ENCODE measurements around the gene LMCD1.

The LMCD1 gene, protein sequence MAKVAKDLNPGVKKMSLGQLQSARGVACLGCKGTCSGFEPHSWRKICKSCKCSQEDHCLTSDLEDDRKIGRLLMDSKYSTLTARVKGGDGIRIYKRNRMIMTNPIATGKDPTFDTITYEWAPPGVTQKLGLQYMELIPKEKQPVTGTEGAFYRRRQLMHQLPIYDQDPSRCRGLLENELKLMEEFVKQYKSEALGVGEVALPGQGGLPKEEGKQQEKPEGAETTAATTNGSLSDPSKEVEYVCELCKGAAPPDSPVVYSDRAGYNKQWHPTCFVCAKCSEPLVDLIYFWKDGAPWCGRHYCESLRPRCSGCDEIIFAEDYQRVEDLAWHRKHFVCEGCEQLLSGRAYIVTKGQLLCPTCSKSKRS

DNA sequence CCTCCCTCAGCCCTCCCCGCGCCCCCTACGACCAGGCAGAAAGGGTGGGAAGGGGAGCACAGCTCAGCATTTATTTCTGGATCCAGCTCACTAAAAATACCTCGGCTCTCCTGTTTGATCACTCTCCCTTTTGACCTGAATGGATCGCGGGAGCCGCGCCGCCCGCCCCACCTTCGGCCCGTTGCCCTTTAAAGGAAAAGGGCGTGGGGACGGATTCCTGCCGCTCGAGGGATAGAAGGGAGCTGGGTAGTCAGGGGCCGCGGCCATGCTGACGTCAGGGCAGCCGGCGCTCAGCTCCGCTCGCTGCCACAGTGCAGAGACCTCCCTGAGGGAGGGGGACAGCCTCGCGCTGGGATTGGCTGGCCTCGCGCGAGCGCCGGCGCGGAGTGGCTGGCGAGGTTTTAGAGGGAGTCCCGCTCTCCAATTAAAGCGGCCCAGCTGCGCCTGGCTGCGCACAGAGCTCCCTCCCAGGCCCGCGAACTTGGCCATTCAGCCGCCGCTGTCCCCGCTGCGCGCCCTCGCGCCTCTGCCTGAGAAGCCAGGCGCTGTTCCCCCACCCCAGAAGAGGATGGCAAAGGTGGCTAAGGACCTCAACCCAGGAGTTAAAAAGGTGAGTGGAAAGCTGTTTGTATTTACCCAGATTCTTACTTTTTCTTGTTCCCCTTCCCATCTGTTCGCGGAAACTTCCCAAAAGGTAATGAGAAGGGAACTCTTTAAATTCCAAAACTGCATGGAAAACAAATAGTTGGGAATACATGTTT lies at the start of gene LMCD1:
Gene LMCD1 (plus strand): TSS at position 453 of the 761 bp plus-strand sequence. CDS start 116 bp downstream, at position 569.
- DNase-seq (ENCODE audit: low spot score), result peak; percentile 86

DNA sequence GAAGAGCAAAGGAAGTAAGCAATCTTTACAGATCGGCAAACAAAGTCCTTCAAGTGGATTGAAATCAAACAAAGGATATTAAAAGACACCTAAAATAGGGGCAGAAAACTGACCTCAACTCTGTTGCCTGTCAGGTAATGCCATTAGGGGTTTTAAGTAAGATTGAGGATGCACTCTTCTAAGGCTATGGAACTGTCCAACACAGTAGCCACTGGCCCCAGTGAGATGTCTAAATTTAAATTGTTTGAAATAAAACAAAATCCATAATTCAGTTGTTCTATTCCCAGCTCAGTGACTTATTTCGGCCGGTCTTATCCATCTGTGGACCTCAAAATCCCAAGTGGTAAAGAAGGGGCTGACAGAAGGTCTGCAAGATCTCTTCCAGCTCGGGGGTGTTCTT lies 49.5 kb upstream of the LMCD1 start:
- DNase-seq (ENCODE audit: low spot score), result no peak

DNA sequence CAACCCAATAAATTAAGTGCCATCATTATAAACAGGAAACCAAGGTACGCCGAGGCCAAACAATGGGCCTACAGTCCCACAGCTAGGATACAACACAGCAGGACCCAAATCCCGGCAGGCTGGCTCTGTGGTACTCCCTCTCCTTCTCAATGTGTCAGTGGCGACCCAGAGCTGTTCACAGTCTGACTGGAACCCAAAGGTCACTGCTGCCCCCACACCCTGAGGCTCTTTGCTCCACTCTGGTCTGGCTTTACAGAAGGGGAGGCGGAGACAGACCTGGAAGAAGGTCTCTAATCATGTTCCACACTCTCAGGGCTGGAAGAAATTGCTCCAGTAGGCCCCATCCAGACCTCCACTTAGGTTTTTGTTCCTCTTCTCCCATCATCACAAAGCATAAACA lies 48.5 kb upstream of the LMCD1 start:
- no peak for DNase-seq (ENCODE audit: low spot score)

DNA sequence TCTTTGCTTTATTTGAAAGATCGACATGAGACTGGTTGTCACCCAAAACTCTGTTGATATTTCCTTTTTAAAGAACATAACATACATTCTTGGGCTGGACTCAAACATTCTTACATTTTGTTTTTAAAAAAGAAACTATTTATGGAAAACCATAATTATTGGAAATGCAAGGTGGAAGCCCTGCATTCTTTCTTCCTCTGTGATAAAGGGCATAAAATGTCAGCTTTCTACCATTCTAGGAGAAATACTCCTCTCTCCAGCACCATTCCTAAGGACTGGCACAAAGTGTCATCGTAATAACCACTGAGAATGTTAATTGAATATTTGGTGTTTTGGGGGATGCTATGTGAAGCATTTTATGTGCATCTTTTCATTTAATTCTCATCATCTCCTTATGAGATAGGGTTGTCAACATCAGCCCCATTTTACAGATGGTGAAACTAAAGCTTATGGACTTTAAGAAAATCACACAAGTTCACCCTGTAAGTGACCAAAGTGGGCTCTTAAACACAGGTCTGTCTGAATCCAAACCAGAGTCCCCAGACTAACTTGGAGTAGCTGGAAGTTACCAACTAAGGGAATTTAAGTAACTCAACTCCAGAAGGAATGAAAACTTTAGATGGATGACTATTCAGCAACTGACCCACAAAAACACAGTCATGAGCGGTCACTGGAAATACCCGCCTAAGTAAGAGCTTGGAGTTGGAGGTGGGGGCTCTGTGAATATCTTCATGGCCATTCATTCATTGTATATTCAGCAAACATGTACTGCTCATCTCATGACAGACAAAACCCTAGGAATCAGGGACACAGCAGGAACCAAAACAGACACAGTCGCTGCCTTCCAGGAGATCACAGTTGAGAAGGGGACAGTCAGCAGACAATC lies 45.9 kb upstream of the LMCD1 start:
- no peak for DNase-seq (ENCODE audit: low spot score)

DNA sequence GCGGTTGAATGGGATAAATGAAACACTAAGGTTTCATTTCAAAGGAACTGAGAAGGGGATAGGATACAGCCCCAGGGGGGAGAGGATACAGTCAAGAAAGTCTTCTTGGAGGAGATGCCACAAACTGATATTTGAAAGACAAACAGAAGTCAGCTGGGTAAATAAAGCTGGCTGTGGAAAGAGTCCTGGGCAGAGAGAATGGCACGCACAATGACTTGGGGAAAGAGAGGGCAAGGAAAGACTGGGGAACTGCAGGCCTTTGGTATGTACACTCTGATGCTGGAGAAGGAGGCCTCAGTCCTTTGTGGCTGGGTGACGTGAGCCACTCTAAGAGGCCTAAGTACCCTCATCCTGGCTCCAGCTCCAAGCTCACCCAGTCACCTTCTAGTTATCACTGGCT lies 45.2 kb upstream of the LMCD1 start:
- DNase-seq (ENCODE audit: low spot score), result no peak

DNA sequence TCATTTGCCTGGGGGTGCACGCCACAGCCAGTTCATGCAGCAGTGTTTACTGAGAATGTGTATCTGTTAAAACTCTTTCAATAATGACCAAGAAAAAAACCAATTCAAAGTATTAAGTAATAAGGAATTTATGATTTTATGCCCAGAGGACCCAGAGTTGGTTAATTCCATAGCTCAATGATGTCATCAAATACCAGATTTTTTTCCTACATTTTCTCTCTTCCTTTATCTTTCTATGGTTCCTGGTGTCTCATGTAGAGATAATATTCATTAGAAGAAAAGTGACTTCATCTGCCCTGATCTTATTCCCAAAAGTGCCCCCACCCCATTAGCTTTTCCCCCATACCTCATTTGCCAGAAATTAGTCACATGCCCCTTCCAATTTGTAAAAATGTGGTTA lies 44.6 kb upstream of the LMCD1 start:
- peak; percentile 28 for DNase-seq (ENCODE audit: low spot score)

DNA sequence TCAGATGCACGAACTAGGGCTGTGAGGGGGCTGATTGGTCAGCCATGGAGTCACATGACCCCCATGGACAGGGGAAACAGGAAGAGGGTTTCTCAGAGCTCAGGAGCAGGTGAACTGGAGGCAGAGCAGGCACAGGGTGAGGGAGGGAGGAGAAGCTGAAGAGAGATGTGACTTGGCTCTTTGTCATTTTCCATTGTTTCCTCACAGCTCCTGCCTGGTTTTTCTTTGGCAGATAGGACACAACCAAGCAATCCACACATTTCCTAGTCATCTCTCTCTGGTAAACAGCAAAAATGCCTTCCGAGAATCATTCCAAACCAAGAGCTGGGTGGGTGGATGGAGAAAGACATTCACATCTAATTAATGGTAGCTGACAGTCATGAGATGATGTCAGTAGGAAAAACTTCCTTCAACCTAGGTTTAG lies 43.4 kb upstream of the LMCD1 start:
- DNase-seq (ENCODE audit: low spot score), result no peak

DNA sequence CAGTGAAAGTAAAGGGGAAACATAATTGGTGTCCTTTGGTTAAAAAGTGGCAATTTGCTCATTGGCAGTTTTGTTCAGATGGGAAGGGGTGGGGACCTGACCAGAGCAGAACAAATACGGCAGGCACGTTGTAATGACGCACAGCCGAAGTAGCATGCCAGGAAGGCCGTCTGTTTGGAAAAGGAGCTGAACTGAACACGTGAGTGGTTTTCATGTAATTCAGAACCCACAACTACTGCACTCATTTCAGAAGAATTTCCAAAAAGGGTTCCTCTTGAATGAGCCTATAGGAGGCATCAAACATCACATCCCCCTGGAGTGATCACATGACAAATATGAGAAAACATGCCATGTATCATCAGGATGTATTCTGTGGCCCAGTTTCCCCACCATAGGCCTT lies 42.9 kb upstream of the LMCD1 start:
- DNase-seq (ENCODE audit: low spot score), result peak; percentile 43

DNA sequence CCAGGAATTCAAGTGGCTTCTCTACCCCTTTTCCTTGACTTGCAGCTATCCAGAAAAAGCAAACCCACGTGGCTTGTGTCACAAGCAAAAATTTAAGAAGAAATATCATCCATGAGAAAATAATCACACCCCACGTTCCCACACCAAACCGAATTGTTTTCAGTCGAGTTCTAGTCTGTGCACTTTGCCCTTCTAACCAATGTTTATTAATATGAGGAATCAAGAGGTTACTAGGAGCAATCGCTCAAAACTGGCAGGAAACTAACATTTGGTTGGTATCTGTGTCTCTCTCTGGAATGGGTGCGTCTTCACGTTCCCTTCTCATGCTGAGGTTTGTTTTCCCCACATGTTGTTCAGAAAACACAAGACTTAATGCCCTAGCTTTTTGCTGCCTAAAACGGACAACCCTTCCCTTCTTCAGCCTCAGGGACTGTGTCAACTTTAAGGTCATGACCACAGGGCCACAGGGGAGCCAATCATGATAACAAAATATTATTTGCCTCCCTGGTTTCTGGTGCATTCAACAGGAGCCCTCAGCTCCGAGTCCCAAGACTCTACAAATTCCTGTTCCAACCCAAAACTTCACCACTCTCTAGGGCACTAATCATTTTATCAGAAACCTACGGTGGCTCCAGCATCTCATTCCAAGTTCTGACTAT lies 41.4 kb upstream of the LMCD1 start:
- no peak for DNase-seq (ENCODE audit: low spot score)

DNA sequence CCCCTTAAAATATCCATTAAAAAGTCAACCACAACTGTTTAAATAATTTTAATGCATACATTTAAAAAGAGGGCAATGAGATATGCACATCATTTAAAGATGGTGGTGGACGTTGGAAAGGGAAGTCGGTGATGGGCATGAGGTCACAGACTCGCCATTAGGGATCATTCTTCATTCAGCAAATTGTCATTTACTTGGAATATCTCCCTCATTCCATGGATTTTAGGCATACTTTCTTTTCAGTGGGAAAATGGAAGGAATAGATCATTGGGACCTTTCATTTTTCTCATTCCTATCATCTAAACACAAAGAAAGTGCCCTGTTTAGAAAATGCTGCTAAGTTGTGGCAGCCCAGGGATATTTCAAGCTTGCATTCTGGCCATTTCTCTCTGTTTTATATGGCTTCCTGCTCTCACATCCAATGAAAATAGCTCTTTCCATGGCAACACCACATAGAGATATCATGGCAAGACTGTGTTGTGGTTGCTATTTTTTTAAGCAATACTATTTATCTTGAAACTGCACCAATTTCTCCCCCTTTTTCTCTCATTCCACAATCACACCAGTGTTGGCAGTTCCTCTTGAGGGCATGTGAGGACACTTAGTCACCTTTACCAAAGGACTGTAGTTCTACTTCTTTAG lies 40.7 kb upstream of the LMCD1 start:
- DNase-seq (ENCODE audit: low spot score), result peak; percentile 34

DNA sequence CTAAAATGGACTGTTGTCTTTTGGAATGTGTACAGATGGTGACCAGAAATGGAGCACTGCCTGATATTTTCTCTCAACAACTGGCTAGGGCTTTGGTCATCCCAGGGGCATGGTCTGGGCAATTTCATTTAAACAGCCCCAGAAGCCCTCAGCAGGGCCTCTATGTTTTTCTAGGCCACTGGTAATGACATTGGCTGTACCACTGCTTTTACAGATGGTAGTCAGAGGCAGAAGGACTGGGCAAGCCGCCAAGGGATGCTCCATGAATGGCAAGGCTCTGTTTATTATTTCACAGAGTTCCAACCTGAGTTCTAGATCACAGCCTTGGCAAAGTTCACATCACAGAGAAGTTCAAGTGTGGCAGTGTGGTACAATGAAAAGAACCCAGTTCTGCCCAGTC lies 37.0 kb upstream of the LMCD1 start:
- DNase-seq (ENCODE audit: low spot score), result no peak

DNA sequence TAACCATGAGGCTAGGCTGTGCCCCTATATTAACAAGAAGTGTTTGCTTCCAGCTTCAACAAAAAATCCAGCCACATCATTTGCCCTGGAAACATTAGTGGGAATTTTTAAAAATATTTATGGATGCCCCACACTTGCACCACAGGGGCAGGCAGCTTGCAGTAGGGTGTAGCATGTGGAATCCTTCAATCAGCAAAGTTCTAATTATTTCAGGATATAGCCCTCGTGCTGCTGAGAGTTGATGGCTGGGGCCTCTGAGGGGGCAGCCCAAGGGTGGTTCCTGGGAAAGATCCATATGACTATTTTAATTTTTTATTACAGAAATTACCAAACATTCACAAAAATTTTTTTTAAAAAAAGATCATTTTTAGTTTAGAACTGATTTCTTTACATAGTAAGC lies 35.1 kb upstream of the LMCD1 start:
- DNase-seq (ENCODE audit: low spot score), result no peak

DNA sequence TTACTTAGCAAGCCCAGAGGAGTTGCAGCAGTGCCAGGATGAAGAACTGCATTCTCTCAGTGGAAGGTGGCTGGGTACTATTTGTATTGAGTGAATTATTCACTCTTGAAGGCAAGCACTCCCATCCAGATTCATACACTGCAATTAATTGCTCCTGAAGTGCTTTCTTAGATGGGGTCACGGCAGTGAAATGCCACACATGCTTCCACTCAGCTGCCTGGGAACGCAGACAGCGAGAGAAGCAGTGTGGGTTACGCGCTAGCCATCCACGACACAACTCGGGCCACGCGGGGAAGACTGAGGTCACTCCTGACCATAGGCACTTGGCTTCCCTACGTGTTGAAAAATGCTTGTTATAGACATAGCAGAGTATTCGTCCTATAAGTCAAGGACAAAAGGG lies 30.8 kb upstream of the LMCD1 start:
- DNase-seq (ENCODE audit: low spot score), result no peak

DNA sequence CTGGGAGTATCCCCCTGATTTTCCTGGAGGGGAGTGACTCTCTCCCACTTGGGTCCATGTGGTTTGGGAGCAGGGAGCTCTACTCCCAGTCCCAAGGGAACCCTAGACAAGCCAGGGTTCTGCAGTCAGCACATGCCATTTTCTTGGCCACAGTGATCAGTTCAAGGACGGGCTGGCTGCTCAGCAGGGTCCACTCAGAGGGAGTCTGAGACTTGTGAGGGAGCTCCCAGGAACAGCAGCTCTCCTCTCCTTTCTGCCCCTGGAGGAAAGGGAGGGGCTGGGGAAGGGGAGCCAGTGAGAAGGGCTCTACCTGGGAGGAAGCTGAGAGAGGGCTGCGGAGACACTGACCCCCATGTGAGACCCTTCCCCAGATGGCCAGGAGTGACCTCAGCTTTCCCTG lies 29.1 kb upstream of the LMCD1 start:
- no peak for DNase-seq (ENCODE audit: low spot score)

DNA sequence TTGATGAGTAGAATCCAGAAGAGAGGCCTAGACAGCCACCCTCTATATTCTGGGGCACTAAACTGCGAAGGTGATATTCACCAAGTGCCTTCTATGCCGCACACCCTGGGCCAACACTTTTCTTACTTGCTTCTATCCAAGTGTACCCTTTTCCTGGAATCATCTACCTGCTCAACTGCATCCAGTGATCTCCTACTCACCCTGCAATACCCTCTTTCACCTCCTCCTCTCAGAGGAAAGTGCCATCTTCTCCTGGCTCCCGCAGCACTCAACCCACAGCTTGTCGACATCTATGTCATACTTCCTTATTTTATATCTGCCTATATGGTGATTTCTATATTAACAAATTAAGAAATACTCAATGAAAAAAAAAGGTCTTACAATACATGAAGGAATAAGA lies 28.6 kb upstream of the LMCD1 start:
- DNase-seq (ENCODE audit: low spot score), result no peak

DNA sequence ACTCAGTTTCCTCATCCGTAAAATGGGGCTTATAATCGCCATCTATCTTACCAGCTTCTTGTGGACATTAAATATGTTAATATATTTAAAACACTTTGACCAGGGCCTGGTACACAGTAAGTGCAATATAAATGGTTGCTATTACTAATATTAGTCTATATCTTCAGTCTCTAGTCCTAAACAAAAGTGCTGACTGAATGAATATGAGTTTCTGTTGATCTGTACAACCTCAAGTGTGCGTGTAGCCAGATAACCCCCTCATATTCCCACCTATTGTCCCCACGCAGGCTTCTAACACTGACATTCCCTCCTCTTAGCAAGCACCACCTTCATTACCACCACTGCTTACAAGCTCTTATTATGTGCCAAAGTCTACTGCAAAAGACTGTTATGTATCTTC lies 27.6 kb upstream of the LMCD1 start:
- no peak for DNase-seq (ENCODE audit: low spot score)

DNA sequence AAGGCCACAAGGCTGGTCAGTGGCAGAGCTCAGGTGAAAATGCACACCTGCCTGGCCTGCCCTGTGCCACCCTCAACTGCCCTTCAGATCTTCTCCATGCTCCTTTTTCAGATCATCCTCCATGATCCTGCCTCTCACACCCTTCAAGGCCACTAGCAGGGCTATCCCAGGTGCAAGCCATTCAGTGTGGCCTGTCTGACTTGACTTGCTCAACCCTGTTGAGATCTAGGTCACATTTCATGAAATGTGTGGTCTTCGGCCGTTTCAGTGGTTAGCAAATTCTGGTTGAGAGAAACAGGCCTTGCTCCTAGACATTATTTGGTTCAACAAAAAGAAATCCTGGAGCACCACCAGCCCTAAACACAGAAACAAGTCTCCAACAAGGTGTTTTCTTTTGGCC lies 26.6 kb upstream of the LMCD1 start:
- no peak for DNase-seq (ENCODE audit: low spot score)

DNA sequence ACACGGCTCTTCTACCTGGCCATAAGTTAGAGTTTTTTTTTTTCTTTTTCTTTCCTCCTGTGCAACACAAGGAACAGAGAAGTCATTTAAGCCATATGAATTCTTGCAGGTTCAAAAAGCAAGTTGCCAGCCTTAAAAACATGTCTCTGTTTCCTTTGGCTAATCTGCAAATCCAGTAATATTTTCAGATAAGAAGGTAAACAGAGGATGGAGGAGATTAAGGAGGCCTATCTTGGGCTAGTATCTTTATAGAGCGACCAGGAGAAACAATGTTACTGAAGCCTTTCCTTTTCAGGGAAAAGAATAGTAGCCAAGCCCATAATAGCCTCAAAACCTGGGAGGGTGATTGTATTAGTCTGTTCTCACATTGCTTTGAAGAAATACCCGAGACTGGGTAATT lies 20.9 kb upstream of the LMCD1 start:
- DNase-seq (ENCODE audit: low spot score), result no peak

DNA sequence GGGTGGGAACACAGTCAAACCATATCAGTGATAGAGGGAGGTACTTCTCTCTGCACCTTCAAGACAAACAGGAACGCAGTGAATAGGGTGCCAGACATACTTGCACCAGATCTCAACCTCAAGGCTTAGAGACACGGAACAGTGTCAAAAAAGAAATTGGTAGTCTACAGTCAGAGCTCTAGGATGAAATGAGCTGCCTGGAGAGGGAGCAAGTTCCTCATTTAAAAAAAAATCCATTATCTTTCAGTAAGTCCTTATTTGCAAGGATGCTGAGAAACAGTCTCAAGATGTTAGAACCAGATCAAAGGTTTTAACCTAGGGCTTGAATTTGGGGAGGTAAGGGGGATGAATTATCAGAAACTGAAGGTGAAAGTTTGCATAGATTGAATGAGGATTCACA lies 20.2 kb upstream of the LMCD1 start:
- DNase-seq (ENCODE audit: low spot score), result no peak

DNA sequence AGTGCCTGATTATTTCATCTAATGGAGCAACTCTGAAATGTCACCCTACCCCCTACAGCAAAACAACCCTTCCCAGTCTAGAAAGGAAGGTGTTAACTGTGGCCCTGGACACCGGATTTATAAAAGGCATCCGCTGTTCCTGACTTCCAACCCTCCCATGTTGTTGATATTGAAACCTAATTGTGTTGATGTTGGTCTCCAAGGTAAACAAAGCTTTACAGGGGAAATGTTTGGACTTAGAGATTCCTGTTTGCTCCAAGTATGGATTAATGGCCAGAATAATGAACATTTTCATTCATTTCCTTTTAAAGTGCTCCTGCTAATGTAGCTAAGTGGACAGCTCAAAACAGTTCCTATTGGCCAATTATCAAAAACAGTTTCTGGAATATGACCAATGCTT lies 19.4 kb upstream of the LMCD1 start:
- no peak for DNase-seq (ENCODE audit: low spot score)

DNA sequence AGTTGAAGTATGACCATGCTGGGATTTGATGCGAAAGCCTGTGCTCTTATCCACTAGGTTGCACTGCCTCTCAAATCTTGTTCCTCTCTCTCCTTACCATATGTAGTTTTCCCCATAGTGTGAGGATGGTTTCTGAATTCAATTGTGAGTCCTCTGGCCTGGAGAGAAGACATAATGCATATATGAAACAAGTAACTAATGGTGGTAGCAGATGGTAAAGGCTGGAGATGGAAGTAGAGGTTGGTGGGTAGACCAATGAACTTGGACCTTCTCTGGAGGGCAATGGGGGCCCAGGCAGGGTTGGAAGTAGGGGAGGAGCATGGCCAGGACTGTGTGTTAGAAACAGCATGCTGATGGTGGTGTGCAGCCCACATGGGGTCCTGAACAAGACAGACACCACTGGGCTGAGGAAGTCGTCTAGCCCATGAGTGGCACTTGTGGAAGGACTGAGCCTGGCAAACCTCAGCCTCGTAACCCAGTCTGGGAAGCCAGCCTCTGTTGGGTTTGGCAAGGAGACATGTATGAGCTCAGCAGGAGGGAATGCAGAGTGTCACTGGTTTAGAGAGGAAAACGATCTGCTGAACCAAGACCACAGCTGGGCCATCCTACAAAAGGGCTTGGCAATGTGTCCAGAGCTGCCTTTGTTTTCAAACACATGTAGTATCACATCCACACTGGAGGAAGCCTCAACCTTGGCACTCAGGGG lies 18.5 kb upstream of the LMCD1 start:
- peak; percentile 86 for DNase-seq (ENCODE audit: low spot score)

Measured in hepatic stellate cell (primary cell).